A549 (cell line): Measurements from ENCODE around the gene NMNAT2. TPM values are rescaled to one million over a fixed set of nuclear protein-coding genes. Genes with fewer than 3 reads are reported as not detected.

ENCODE experiments used
- ATAC-seq, 2 experiments: fragments of 200-7000 bp in 1 of 2; fragments of >200 bp in 1 of 2; cut with Nextera tagmentation in 1 of 2; cut with Tn5 transposase in 1 of 2; 3 replicates each; pipeline versions ENCODE4 v1.8.0 to v1.9.1; 2018 to 2020; ENCODE audit warnings: mild to moderate bottlenecking in 1 of 2, moderate library complexity in 1 of 2
- CTCF ChIA-PET: fragments of 300-600 bp; sonication (Branson Sonifier 250); formaldehyde crosslinking; extraction: SDS; loops from one replicate; lab custom pipeline; 2021; ENCODE audit warnings: antibody characterized with exemption, inconsistent platforms; lab: Yijun Ruan, JAX
- POLR2A ChIA-PET: fragments of 350-600 bp; formaldehyde crosslinking; extraction: SDS; loops from one replicate; lab custom pipeline; 2021; ENCODE audit warnings: antibody characterized with exemption, inconsistent platforms; lab: Yijun Ruan, JAX
- DNase-seq, 2 experiments: peaks; one replicate each; pipeline versions ENCODE4 v3.0.0 to v3.0.0-alpha.2; 2011 to 2016; ENCODE audit warnings: low read depth in 1 of 2, low spot score in 1 of 2
- FAIRE-seq: peaks from 2 replicates; lab custom pipeline; 2011; peaks lifted over from hg19 to GRCh38; lab: Jason Lieb, UNC
- H3K27ac ChIP-seq, 2 experiments: fragments of >200 bp; sonication (Bioruptor Twin); formaldehyde crosslinking; 3 replicates each; pipeline ENCODE4 v1.5.1; 2016 to 2017
- H3K4me1 ChIP-seq: fragments of >200 bp; sonication (Bioruptor Twin); formaldehyde crosslinking; 3 replicates; pipeline ENCODE4 v1.6.1; 2016
- H3K4me2 ChIP-seq: fragments of >200 bp; sonication (Bioruptor Twin); formaldehyde crosslinking; 3 replicates; pipeline ENCODE4 v1.6.1; 2016
- H3K4me3 ChIP-seq: fragments of >200 bp; sonication (Bioruptor Twin); formaldehyde crosslinking; 3 replicates; pipeline ENCODE4 v1.5.1; 2016
- H3K9me3 ChIP-seq: fragments of >200 bp; sonication (Bioruptor Twin); formaldehyde crosslinking; 3 replicates; pipeline ENCODE4 v1.6.1; 2016
- CBX2 ChIP-seq: fragments of 200-600 bp; sonication (generic); IDR thresholded peaks from 2 replicates; pipeline ENCODE4 v1.6.1; 2016; ENCODE audit warnings: low read depth, mild to moderate bottlenecking, borderline replicate concordance
- CBX8 ChIP-seq: fragments of 200-600 bp; sonication (generic); IDR thresholded peaks from 2 replicates; pipeline ENCODE4 v1.6.1; 2016
- CHD4 ChIP-seq: fragments of 200-600 bp; sonication (generic); IDR thresholded peaks from 2 replicates; pipeline ENCODE4 v1.6.1; 2016; ENCODE audit warnings: antibody characterized with exemption, mild to moderate bottlenecking, borderline replicate concordance
- FOSB ChIP-seq: fragments of 250-450 bp; sonication (Bioruptor Pico); IDR thresholded peaks from 2 replicates; pipeline ENCODE4 v1.5.0; 2020; ENCODE audit warnings: mild to moderate bottlenecking, moderate library complexity
- FOSL2 ChIP-seq, 2 experiments: fragments of 450-650 bp in 1 of 2; fragments of >200 bp in 1 of 2; sonication (Bioruptor Twin) in 1 of 2; formaldehyde crosslinking; IDR thresholded peaks; 2 replicates each; pipeline versions ENCODE4 v1.5.0 to v1.6.1; 2016 to 2020; ENCODE audit warnings: mild to moderate bottlenecking in 1 of 2, moderate library complexity in 1 of 2
- FOXS1 ChIP-seq: fragments of 250-450 bp; sonication (Bioruptor Pico); IDR thresholded peaks from 2 replicates; pipeline ENCODE4 v1.5.0; 2020; ENCODE audit warnings: mild to moderate bottlenecking, moderate library complexity
- GATA3 ChIP-seq: IDR thresholded peaks from 2 replicates; pipeline ENCODE4 v1.6.1; 2012; ENCODE audit warnings: borderline replicate concordance
- HOXA7 ChIP-seq: fragments of 250-450 bp; sonication (Bioruptor Pico); IDR thresholded peaks from 2 replicates; pipeline ENCODE4 v1.5.0; 2020; ENCODE audit warnings: mild to moderate bottlenecking, moderate library complexity
- HOXB13 ChIP-seq: fragments of 250-450 bp; sonication (Bioruptor Pico); IDR thresholded peaks from 2 replicates; pipeline ENCODE4 v1.5.0; 2020; ENCODE audit warnings: low read depth, mild to moderate bottlenecking, moderate library complexity
- HOXB5 ChIP-seq: fragments of 250-450 bp; sonication (Bioruptor Pico); IDR thresholded peaks from 2 replicates; pipeline ENCODE4 v1.5.0; 2020; ENCODE audit warnings: mild to moderate bottlenecking, moderate library complexity
- JUN ChIP-seq, 2 experiments: fragments of >200 bp; sonication (Bioruptor Twin); formaldehyde crosslinking; IDR thresholded peaks; 2 replicates in 1 of 2; 3 replicates in 1 of 2; pipeline ENCODE4 v1.6.1; 2016 to 2017
- JUNB ChIP-seq: fragments of >200 bp; sonication (Bioruptor Twin); formaldehyde crosslinking; IDR thresholded peaks from 2 replicates; pipeline ENCODE4 v1.6.1; 2016
- KDM5A ChIP-seq: fragments of 200-600 bp; sonication (generic); IDR thresholded peaks from 2 replicates; pipeline ENCODE4 v1.6.1; 2016; ENCODE audit warnings: antibody characterized with exemption, mild to moderate bottlenecking
- MAZ ChIP-seq: fragments of 150-350 bp; IDR thresholded peaks from 2 replicates; pipeline ENCODE4 v1.6.1; 2014; ENCODE audit warnings: antibody characterized with exemption, low read depth, low read length, borderline replicate concordance
- MYC ChIP-seq: IDR thresholded peaks from 2 replicates; pipeline ENCODE4 v1.6.1; 2012; ENCODE audit warnings: mild to moderate bottlenecking, inconsistent platforms, low read length, improper control_type of control experiment, borderline replicate concordance
- PHF8 ChIP-seq: fragments of 200-600 bp; sonication (generic); IDR thresholded peaks from 2 replicates; pipeline ENCODE4 v1.6.1; 2016; ENCODE audit warnings: low read depth, mild to moderate bottlenecking, antibody characterized with exemption, moderate library complexity, borderline replicate concordance
- POLR2AphosphoS2 ChIP-seq: conservative IDR thresholded peaks from 2 replicates; pipeline ENCODE4 v1.6.1; 2012; ENCODE audit warnings: low read length, improper control_type of control experiment, inconsistent platforms
- REST ChIP-seq: fragments of 200-600 bp; sonication (generic); IDR thresholded peaks from 2 replicates; pipeline ENCODE4 v1.6.1; 2016; ENCODE audit warnings: antibody characterized with exemption, mild to moderate bottlenecking, moderate library complexity
- USF2 ChIP-seq: fragments of 450-650 bp; IDR thresholded peaks from 2 replicates; pipeline ENCODE4 v1.6.1; 2014; ENCODE audit warnings: antibody characterized with exemption
- ZC3H11A ChIP-seq: fragments of 450-650 bp; IDR thresholded peaks from 2 replicates; pipeline ENCODE4 v1.6.1; 2014; ENCODE audit warnings: antibody characterized with exemption, mild to moderate bottlenecking
- ZFP36 ChIP-seq: fragments of 450-650 bp; IDR thresholded peaks from 2 replicates; pipeline ENCODE4 v1.6.1; 2014; ENCODE audit warnings: borderline replicate concordance; ENCODE audit not compliant: partially characterized antibody
- ZSCAN20 ChIP-seq: fragments of 250-450 bp; sonication (Bioruptor Pico); IDR thresholded peaks from 2 replicates; pipeline ENCODE4 v1.8.0; 2022; ENCODE audit warnings: mild to moderate bottlenecking, moderate library complexity
- WGBS: methylation state at CpG from one replicate; pipeline ENCODE4 v1.1.6; 2017; ENCODE audit errors: missing lambda C conversion rate; 5-methylcytosine and 5-hydroxymethylcytosine counted together
- polyA plus RNA-seq, 4 experiments: library from polyadenylated mRNA; depleted of rRNA in 3 of 4; stranded (reverse); fragments of >200 nt; fragmentation: RNase III in 1 of 4; extraction: RNeasy Plus Mini Kit Qiagen cat#74134 plus additional on column Dnase treatment in 1 of 4; gene quantifications; 2 replicates in 3 of 4; 3 replicates in 1 of 4; pipeline ENCODE4 v1.2.3, GENCODE V29; 2011 to 2017
- TF ChIP-seq, protein P1 (sequence below): fragments of 150-350 bp; IDR thresholded peaks from 2 replicates; pipeline ENCODE4 v1.6.1; 2014; ENCODE audit warnings: low read depth, mild to moderate bottlenecking, low read length
- TF ChIP-seq, protein P2 (sequence below): fragments of >200 bp; sonication (Bioruptor Twin); formaldehyde crosslinking; IDR thresholded peaks from 2 replicates; pipeline ENCODE4 v1.6.1; 2016
- TF ChIP-seq, protein P3 (sequence below): IDR thresholded peaks from 2 replicates; pipeline ENCODE4 v1.6.1; 2012; ENCODE audit warnings: low read depth, borderline replicate concordance

NMNAT2 gene
- polyA plus RNA-seq, 2 of the 4 experiments (the other 2 are of a cell fraction): 0.16 to 0.63 TPM

- POLR2A ChIA-PET: no interaction called here
- 87% methylated on average over 9 of the region's 9 CpGs for WGBS
- no peak for TF ChIP-seq HOXB13 (CRISPR knock-in tag)
- TF ChIP-seq JUNB: no peak
- no peak for TF ChIP-seq MYC
- TF ChIP-seq CBX8: no peak
- no peak for TF ChIP-seq ZFP36
- TF ChIP-seq, protein P1, sequence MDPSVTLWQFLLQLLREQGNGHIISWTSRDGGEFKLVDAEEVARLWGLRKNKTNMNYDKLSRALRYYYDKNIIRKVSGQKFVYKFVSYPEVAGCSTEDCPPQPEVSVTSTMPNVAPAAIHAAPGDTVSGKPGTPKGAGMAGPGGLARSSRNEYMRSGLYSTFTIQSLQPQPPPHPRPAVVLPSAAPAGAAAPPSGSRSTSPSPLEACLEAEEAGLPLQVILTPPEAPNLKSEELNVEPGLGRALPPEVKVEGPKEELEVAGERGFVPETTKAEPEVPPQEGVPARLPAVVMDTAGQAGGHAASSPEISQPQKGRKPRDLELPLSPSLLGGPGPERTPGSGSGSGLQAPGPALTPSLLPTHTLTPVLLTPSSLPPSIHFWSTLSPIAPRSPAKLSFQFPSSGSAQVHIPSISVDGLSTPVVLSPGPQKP: no peak
- TF ChIP-seq FOSL2 (IDR thresholded peaks at IDR 0.05): no peak
- no peak for TF ChIP-seq FOSL2 (CRISPR knock-in tag; IDR thresholded peaks at IDR 0.05)
- TF ChIP-seq FOXS1 (CRISPR knock-in tag): no peak
- no peak for TF ChIP-seq MAZ
- no peak for TF ChIP-seq HOXA7 (CRISPR knock-in tag)
- no peak for TF ChIP-seq USF2
- no peak for TF ChIP-seq HOXB5
- TF ChIP-seq CHD4: no peak
- TF ChIP-seq ZC3H11A: no peak
- TF ChIP-seq, protein P2, sequence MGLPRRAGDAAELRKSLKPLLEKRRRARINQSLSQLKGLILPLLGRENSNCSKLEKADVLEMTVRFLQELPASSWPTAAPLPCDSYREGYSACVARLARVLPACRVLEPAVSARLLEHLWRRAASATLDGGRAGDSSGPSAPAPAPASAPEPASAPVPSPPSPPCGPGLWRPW: no peak
- no peak for TF ChIP-seq ZSCAN20 (CRISPR knock-in tag)
- no peak for TF ChIP-seq GATA3
- TF ChIP-seq KDM5A: no peak
- no peak for TF ChIP-seq POLR2AphosphoS2
- no peak for TF ChIP-seq JUN (IDR thresholded peaks at IDR 0.05)
- Histone ChIP-seq H3K9me3 (no peaks in the 10 kb centered on the region), H3K4me1 (no peaks in the 10 kb centered on the region), H3K4me3 (no peak overlapping the region), H3K27ac (no peak overlapping the region), H3K4me2 (no peak overlapping the region)
- CTCF ChIA-PET: interaction anchor here (1.5 to 5.7 kb wide), 2 partner anchors 11 to 13 kb away, joined by 4 to 36 read pairs; no protein-coding TSS in a partner anchor
- ATAC-seq: peak in 1 of 2 experiments; percentile 34; a peak in 1 of 6 replicates
- no peak for FAIRE-seq
- DNase-seq: no peak
Observed at GRCh38 chr1:183293241-183293640, 124.9 kb downstream of the NMNAT2 start.

GRCh38 chr1:183291802-183292514, 126.2 kb downstream of the NMNAT2 start:
- Histone ChIP-seq H3K4me3 (no peak overlapping the region), H3K27ac (no peak overlapping the region), H3K4me2 (no peak overlapping the region), H3K9me3 (no peaks in the 10 kb centered on the region), H3K4me1 (no peaks in the 10 kb centered on the region)
- ATAC-seq: no peak
- TF ChIP-seq ZC3H11A (no peak), REST (no peak), ZSCAN20 (CRISPR knock-in tag) (no peak), FOSB (CRISPR knock-in tag) (no peak), PHF8 (no peak), CBX2 (no peak)
- TF ChIP-seq, protein P3, sequence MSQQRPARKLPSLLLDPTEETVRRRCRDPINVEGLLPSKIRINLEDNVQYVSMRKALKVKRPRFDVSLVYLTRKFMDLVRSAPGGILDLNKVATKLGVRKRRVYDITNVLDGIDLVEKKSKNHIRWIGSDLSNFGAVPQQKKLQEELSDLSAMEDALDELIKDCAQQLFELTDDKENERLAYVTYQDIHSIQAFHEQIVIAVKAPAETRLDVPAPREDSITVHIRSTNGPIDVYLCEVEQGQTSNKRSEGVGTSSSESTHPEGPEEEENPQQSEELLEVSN: no peak
- ChIA-PET POLR2A (no interaction called here), CTCF (interaction anchor here (0.6 to 5.7 kb wide), 3 partner anchors 10 to 177 kb away, joined by 3 to 36 read pairs (median 4); no protein-coding TSS in a partner anchor)
- WGBS: 84% methylated on average over 11 of the region's 11 CpGs
- FAIRE-seq: no peak
- no peak for DNase-seq
